Esophagus muscularis mucosa (tissue), 4 donors: Measurements from ENCODE around the gene PPP1CA.

Source experiments
- CTCF ChIP-seq, 3 experiments: fragments of 200-600 bp in 2 of 3; fragments of 450-650 bp in 1 of 3; sonication (generic) in 2 of 3; IDR thresholded peaks; one replicate each; pipeline ENCODE4 v1.5.1; 2017 to 2019; ENCODE audit warnings: antibody characterized with exemption in 3 of 3, mild to moderate bottlenecking in 2 of 3, moderate library complexity in 1 of 3
- EP300 ChIP-seq: sonication (generic); formaldehyde crosslinking; IDR thresholded peaks from one replicate; pipeline ENCODE4 v1.6.1; 2017; ENCODE audit warnings: antibody characterized with exemption
- POLR2A ChIP-seq: fragments of 450-650 bp; IDR thresholded peaks from one replicate; pipeline ENCODE4 v1.6.1; 2017; ENCODE audit warnings: antibody characterized with exemption, moderate library complexity, mild to moderate bottlenecking, low read depth
- POLR2AphosphoS5 ChIP-seq, 2 donors: sonication (generic); formaldehyde crosslinking; IDR thresholded peaks; one replicate each; pipeline ENCODE4 v1.6.1; 2017; ENCODE audit warnings: antibody characterized with exemption in 2 of 2

GRCh38 chr11:67381244-67381972, 20.2 kb downstream of the PPP1CA start:
- TF ChIP-seq CTCF (IDR thresholded peaks at IDR 0.05), result no peak
- TF ChIP-seq POLR2A, result no peak
- no peak for TF ChIP-seq POLR2AphosphoS5 (IDR thresholded peaks at IDR 0.05)
- no peak for TF ChIP-seq EP300
